Measurements from ENCODE around the gene AMMECR1L.
"Not testable (repeated sequence)": the region's sequence is repeated elsewhere in the genome, so short reads cannot be mapped to it uniquely, and the experiment has no call there.

Gene AMMECR1L

DNA sequence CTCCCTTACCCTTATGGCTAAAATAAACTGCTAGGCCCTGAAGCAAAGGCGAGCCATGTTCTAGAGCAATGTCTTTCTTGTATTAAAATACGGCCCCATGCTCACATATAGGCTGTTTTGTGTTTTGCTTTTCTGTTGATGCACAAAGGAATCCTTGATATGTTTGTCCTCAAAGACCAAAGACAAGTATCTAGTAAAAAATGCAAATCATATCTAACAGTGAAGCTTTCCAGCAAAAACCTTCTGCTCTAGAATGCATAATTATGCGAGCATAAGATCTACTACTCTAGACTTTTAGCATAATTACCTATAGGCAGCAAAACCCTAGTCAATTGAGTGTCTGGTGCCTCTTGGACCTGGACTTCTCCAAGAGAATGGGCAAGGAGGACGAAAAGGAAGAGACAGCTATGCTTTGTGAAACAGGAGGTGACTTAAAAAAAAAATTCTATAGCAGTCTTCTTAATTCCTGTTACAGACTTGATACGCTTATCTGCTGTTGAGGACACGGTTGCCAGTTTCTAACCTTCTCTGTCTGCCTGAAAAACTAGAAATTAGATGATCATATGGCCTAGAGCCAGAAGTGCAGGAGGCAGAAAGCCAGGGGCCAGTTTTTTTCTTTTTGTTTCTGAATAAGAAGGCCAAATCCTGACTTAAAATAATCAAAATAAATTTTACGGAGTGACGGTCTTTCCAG lies 1.5 kb upstream of the AMMECR1L start:
- no peak for DNase-seq (ENCODE audit: low read depth)

DNA sequence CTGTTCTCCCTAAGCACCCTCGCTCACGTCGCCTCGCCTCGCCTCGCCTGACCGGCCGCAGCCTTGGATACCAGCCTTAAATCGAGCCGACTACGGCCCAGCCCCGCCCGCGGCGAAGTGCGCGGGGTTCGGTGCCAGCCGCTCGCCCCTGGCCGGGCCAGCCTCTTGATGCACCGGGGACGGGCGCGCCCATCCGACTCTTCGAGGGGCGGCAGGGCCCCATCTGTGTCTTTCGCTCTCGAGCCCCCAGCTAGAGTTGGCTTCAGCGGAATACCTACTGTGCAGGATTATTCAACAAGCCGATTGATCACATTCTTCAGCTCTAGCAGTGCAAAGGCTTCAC lies 808 bp upstream of the AMMECR1L start:
- not testable (repeated sequence) for DNase-seq (ENCODE audit: low read depth)

- DNase-seq (ENCODE audit: low read depth), result peak; percentile 28
Observed at GRCh38 chr2:127884861-127885740, 655 bp downstream of the AMMECR1L start.

DNA sequence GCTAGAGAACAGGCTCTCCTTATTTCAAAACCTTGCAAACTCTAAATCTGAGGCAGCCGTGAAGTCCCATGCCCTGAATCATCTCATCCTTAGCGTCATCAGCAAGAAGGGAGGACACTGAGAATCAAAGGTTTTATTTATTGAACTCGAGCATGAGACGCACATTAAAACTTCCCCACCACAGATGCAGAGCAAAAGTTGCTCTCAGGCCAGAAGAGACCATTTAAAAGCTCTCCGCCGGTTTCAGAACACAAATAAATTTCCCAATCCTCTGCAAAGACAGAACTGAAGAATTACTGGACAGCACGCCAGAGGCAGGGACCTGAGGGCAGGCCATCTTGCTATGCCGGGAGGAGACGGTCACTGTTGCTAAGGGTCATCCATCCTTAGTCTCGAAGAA lies 1.3 kb downstream of the AMMECR1L start:
- no peak for DNase-seq (ENCODE audit: low read depth)

DNA sequence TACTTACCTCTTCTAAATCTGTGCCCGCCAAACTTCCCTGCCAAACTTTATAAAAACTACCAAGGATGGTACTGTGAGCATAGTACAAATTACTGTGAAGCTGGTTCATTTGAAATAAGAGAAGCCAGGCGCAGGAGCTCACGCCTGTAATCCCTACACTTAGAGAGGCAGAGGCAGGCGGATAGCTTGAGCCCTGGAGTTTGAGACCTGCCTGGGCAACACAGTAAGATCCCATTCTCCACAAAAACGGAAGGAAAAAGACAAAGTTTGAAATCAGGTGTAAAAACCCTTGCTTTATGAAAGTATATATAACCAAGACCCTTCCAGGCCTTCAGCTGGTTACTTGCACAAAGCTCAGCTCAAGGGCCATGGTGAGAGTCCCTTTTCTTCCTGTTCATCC lies 5.9 kb downstream of the AMMECR1L start:
- DNase-seq (ENCODE audit: low read depth), result no peak

DNA sequence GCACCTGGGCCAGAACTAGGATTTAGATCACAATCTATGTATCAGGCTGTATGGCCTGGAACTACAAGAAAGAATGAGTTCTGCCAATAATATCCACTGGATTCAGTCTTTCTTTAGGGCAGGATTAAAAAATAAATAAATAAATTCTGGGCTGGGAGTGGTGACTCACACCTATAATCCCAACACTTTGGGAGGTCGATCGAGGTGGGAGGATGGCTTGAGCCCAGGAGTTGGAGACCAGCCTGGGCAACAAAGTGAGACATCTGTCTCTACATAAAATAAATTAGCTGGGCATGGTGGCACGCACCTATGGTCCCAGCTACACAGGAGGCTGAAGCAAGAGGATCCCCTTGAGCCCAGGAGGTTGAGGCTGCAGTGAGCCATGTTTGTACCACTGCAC lies 8.1 kb downstream of the AMMECR1L start:
- DNase-seq (ENCODE audit: low read depth), result no peak

- DNase-seq (ENCODE audit: low read depth), result no peak
Observed at GRCh38 chr2:127877136-127877535, 8.6 kb downstream of the AMMECR1L start.

GRCh38 chr2:127874378-127875269 lies 11.1 kb downstream of the AMMECR1L start:
- DNase-seq (ENCODE audit: low read depth), result no peak

- DNase-seq (ENCODE audit: low read depth), result no peak
Observed at GRCh38 chr2:127873707-127874303, 12.0 kb downstream of the AMMECR1L start.

- no peak for DNase-seq (ENCODE audit: low read depth)
Observed at GRCh38 chr2:127872354-127872753, 13.4 kb downstream of the AMMECR1L start.

- no peak for DNase-seq (ENCODE audit: low read depth)
Observed at GRCh38 chr2:127865926-127866325, 19.8 kb downstream of the AMMECR1L start.

DNA sequence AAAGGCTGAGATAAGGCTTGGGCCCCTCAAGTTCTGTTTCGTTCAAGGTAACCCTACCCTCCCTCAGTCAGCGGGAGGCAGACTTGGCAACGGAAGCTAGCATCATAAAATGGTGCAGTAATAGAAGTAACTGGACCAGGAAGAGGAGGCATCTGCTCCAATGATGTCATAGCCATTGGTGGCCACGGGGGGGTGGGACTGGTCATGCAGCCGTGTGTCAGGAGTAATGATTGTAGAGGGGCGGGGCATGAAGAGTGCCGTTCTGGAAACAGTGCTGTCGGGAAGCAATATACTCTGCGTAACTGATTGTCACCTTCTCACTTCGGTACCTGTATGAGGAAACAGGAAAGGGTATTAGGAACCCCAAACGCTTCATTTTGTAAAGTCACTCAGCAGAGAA lies 20.9 kb downstream of the AMMECR1L start:
- DNase-seq (ENCODE audit: low read depth), result no peak

GRCh38 chr2:127862228-127862627 lies 23.5 kb downstream of the AMMECR1L start:
- DNase-seq (ENCODE audit: low read depth), result no peak

GRCh38 chr2:127860130-127860529 lies 25.6 kb downstream of the AMMECR1L start:
- no peak for DNase-seq (ENCODE audit: low read depth)

DNA sequence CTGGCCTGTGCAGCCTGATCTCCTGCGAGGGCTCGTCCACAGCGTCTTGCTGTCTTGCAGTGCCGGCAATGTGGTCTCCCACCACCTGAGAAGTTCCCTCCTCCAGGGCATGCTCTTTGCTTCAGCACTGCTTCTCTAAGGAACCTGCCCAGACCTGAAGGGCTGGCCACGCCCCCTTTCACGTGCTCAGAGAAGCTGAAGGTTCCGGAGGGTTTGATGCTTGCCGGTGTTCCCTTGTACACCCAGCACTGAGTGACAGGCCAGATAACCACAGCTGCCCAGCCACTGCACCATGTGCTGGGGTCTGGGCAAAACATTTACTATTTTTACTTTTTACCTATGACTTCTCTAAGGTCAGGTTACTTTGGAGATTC lies 26.1 kb downstream of the AMMECR1L start:
- DNase-seq (ENCODE audit: low read depth), result peak; percentile 65

DNA sequence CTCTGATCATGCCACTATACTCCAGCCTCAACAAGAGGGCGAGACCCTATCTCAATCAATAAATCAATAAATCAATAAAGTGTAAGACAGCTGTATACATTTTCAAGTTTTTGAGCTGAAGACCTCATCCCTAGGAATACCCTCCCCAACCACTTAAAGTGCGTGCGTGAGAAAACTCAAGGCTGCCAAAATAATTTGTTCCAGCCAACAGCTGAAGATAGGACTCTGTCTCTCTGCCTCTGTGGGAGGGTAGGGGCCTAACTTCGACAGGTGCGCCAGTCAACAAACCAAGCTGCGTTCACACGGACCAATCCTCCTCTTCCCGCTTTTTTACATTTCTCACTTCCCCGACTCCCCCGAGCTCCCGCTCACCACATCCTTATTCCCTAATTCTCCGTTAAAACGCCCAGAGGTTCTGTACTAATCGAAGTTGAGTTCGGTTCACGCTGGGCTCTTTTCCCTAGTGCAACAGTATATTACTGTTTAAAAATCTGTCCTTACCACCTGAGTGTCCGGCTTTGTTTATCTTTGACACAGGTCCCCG lies 28.4 kb downstream of the AMMECR1L start:
- no peak for DNase-seq (ENCODE audit: low read depth)

DNA sequence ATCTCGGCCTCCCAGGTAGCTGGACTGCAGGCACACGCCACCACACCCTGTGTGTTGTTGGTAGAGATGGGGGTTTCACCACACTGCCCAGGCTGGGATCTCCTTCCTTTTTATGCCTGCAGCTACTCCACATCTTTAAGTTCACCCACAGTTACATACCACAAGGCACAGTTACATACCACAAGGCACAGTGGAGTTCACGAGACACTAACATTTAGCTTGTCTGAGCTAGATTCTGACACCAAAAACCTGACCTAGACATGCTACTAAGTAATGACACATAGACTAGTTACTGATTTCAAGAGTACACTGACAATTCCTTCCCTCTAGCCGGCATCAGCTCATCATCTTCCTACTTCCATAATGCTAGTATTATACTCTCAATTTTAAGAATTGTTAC lies 32.1 kb downstream of the AMMECR1L start:
- no peak for DNase-seq (ENCODE audit: low read depth)

DNA sequence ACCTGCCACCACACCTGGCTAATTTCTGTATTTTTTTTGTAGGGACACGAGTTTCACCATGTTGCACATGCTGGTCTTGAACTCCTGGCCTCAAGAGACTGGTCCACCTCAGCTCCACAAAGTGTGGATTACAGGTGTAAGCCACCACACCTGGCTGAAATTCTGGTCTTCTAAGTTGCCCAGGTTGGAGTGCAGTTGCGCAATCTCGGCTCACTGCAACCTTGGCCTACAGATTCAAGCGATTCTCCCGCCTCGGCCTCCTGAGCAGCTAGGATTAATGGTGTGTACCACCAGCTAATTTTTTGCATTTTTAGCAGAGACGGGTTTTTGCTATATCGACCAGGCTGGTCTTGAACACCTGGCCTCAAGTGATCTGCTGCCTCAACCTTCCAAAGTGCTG lies 33.4 kb downstream of the AMMECR1L start:
- DNase-seq (ENCODE audit: low read depth), result no peak

DNA sequence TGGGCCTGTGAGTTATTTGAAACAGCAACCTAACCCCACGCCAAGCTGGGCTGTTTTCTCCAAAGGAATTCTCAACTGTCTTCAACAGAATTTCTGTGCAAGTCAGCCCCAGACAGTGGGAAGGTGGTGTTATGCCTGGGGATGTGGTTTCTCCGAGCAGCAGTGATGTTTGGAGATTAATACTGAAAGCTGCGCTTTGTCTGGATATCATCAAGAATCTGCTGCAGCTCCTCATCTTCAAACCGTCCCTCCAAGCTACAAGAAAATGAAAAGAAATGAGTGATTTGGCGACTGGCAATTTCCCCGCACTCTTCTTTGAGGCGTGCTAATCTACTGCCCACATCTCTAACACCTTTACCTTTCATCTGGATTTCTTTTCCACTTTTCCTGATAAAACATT lies 37.8 kb downstream of the AMMECR1L start:
- DNase-seq (ENCODE audit: low read depth), result no peak

DNA sequence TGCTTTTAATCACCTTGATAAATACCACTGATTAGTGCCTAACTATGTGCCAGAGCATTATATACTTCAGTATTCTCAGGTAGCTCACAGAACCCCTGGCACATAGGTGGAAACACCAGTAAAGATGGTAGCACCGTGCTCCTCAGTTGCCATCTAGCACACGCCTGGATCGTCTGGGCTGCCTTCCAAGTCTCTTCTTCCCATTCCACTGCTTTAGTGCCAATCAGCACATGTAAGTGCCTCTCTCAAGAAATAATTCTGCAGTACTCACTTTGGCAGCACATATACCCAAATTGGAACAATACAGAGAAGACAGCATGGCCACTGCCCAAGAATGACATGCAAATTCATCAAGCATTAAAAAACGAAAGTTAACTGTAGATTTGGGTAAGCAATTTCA lies 40.8 kb downstream of the AMMECR1L start:
- DNase-seq (ENCODE audit: low read depth), result no peak

DNA sequence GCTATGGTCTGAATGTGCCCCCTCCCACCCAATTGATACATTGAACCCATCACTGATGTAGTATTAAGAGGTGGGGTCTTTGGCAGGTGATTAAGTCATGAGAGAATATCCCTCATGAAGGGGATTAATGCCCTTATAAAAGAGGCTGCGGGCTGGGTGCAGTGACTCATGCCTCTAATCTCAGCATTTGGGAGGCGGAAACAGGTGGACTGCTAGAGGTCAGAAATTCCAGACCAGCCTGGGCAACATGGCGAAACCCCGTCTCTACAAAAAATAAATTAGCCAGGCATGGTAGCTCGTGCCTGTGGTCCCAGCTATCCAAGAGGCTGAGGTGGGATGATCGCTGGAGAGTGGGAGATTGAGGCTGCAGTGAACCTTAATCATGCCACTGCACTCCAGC lies 42.1 kb downstream of the AMMECR1L start:
- no peak for DNase-seq (ENCODE audit: low read depth)
